K562 (cell line): ENCODE results near the gene GRWD1. TPM values are rescaled to one million over a fixed set of nuclear protein-coding genes. Genes with fewer than 3 reads are reported as not detected.

ENCODE experiments used
- ARID3B ChIP-seq: fragments of 250-450 bp; sonication (Bioruptor Pico); IDR thresholded peaks from 2 replicates; pipeline ENCODE4 v1.4.0; 2020; ENCODE audit warnings: borderline replicate concordance
- BRCA1 ChIP-seq, 2 experiments: fragments of 450-650 bp in 1 of 2; sonication (generic) in 1 of 2; formaldehyde crosslinking in 1 of 2; IDR thresholded peaks; 2 replicates each; pipeline versions ENCODE4 v1.5.0 to v1.6.1; 2017 to 2020; ENCODE audit warnings: mild to moderate bottlenecking in 1 of 2, missing genetic modification reagents in 1 of 2
- CBFA2T2 ChIP-seq: fragments of 450-650 bp; conservative IDR thresholded peaks from 2 replicates; pipeline ENCODE4 v1.6.1; 2017; ENCODE audit warnings: mild to moderate bottlenecking
- CEBPG ChIP-seq, 3 experiments: fragments of 200-800 bp in 1 of 3; sonication (Bioruptor generic) in 1 of 3; sonication (generic) in 1 of 3; formaldehyde crosslinking in 1 of 3; IDR thresholded peaks in 2 of 3; conservative IDR thresholded peaks in 1 of 3; 2 replicates each; pipeline versions ENCODE4 v1.6.1 to v1.8.0; 2016 to 2022; ENCODE audit warnings: missing compliant biosample characterization in 2 of 3, missing genetic modification characterization in 2 of 3, mild to moderate bottlenecking in 1 of 3, missing genetic modification reagents in 1 of 3
- CHD2 ChIP-seq: IDR thresholded peaks from 2 replicates; pipeline ENCODE4 v1.6.1; 2011; ENCODE audit warnings: low read depth, low read length
- CTBP1 ChIP-seq: fragments of 450-650 bp; IDR thresholded peaks from 2 replicates; pipeline ENCODE4 v1.6.1; 2016; ENCODE audit warnings: borderline replicate concordance
- GTF3C2 ChIP-seq: IDR thresholded peaks from 3 replicates; pipeline ENCODE4 v1.6.1; 2011; ENCODE audit warnings: borderline replicate concordance, mild to moderate bottlenecking, moderate library complexity; ENCODE audit not compliant: insufficient read length; ENCODE audit errors: extremely low read depth
- HMBOX1 ChIP-seq: sonication (generic); IDR thresholded peaks from 2 replicates; pipeline ENCODE4 v1.6.1; 2016
- HMGN3 ChIP-seq: IDR thresholded peaks from 2 replicates; pipeline ENCODE4 v1.6.1; 2011; ENCODE audit warnings: borderline replicate concordance, low read depth, mild to moderate bottlenecking, mixed read lengths, low read length; ENCODE audit not compliant: insufficient read length; ENCODE audit errors: extremely low read depth
- KAT2B ChIP-seq: IDR thresholded peaks from one replicate; pipeline ENCODE4 v1.6.1; 2012; ENCODE audit warnings: low read depth, mild to moderate bottlenecking, control low read depth, inconsistent platforms, low read length, moderate library complexity
- KAT8 ChIP-seq: fragments of 450-650 bp; IDR thresholded peaks from 2 replicates; pipeline ENCODE4 v1.6.1; 2016; ENCODE audit warnings: low read depth, mild to moderate bottlenecking
- MLLT1 ChIP-seq, 2 experiments: fragments of 450-650 bp; IDR thresholded peaks; 2 replicates each; pipeline ENCODE4 v1.6.1; 2016
- NFRKB ChIP-seq: fragments of 450-650 bp; IDR thresholded peaks from 2 replicates; pipeline ENCODE4 v1.6.1; 2016; ENCODE audit warnings: low read depth
- SIRT6 ChIP-seq: IDR thresholded peaks from one replicate; pipeline ENCODE4 v1.6.1; 2012; ENCODE audit warnings: low read depth, mild to moderate bottlenecking, control low read depth, inconsistent platforms, low read length, moderate library complexity
- SMAD3 ChIP-seq: fragments of 450-650 bp; formaldehyde crosslinking; conservative IDR thresholded peaks from 2 replicates; pipeline ENCODE4 v1.4.0; 2020; ENCODE audit warnings: mild to moderate bottlenecking
- SPI1 ChIP-seq: IDR thresholded peaks from 2 replicates; pipeline ENCODE4 v1.6.1; 2011; ENCODE audit warnings: low read depth, low read length, control low read depth, borderline replicate concordance
- TARDBP ChIP-seq: fragments of 450-650 bp; IDR thresholded peaks from 2 replicates; pipeline ENCODE4 v1.6.1; 2016
- ZFP30 ChIP-seq: fragments of 250-450 bp; sonication (Bioruptor Pico); IDR thresholded peaks from 2 replicates; pipeline ENCODE4 v1.8.0; 2022; ENCODE audit warnings: moderate library complexity, mild to moderate bottlenecking, inconsistent platforms, borderline replicate concordance
- ZNF175 ChIP-seq: fragments of 200-800 bp; sonication (Bioruptor generic); IDR thresholded peaks from 2 replicates; pipeline ENCODE4 v1.6.1; 2016; ENCODE audit warnings: low read depth, mild to moderate bottlenecking, missing genetic modification characterization, missing compliant biosample characterization
- ZNF561 ChIP-seq: fragments of 450-650 bp; formaldehyde crosslinking; conservative IDR thresholded peaks from 2 replicates; pipeline ENCODE4 v1.4.0; 2020; ENCODE audit warnings: mild to moderate bottlenecking, moderate library complexity
- polyA plus RNA-seq, 8 experiments: library from polyadenylated mRNA; depleted of rRNA in 4 of 8; stranded (reverse) in 5 of 8; unstranded in 3 of 8; fragments of >200 nt; fragmentation: Nextera tagmentation in 2 of 8; fragmentation: Illumina TruSeq in 1 of 8; extraction: Ambion mirVana in 2 of 8; extraction: Trizol in 1 of 8; gene quantifications; 2 replicates each; pipeline versions ENCODE4 v1.2.1 to v1.2.3, GENCODE V29; 2011 to 2014; ENCODE audit warnings: inconsistent platforms in 1 of 8, missing spikeins in 1 of 8
- total RNA-seq, 7 experiments: library from RNA; depleted of rRNA in 6 of 7; stranded (reverse); fragments of >200 nt in 6 of 7; fragmentation: Illumina TruSeq in 2 of 7; extraction: Trizol in 2 of 7; gene quantifications; 2 replicates each; pipeline versions ENCODE4 v1.2.1 to v1.2.3, GENCODE V29; 2011 to 2021; ENCODE audit warnings: low replicate concordance in 1 of 7

The GRWD1 gene
- total and polyA plus RNA-seq, 9 of the 15 experiments (the other 6 are each of a cell fraction or from before 2014, with no cell fraction given) = 1.5 to 87.2 (median 24.5) TPM

- TF ChIP-seq GTF3C2 (no peak), HMGN3 (peak; percentile 70), ARID3B (CRISPR knock-in tag) (no peak), ZFP30 (CRISPR knock-in tag) (no peak), ZNF561 (no peak), CEBPG (CRISPR knock-in tag; IDR thresholded peaks at IDR 0.05) (no peak), CEBPG (tag; conservative IDR thresholded peaks at IDR 0.05 in 1 of 2, IDR thresholded peaks at IDR 0.05 in 1 of 2) (no peak; a peak in 1 of 4 replicates), SPI1 (peak; percentile 18; the same call in 1 of the 2 replicates), SIRT6 (no peak), KAT8 (no peak), CTBP1 (peak; percentile 58; the same call in 1 of the 2 replicates), KAT2B (no peak), MLLT1 (IDR thresholded peaks at IDR 0.05) (no peak), ZNF175 (CRISPR knock-in tag) (no peak), CHD2 (peak; percentile 96), NFRKB (peak; percentile 77), TARDBP (no peak), HMBOX1 (peak; percentile 59), BRCA1 (IDR thresholded peaks at IDR 0.05) (no peak), BRCA1 (CRISPR knock-in tag; IDR thresholded peaks at IDR 0.05) (no peak), SMAD3 (CRISPR knock-in tag) (no peak), CBFA2T2 (no peak)
Measured at GRCh38 chr19:48445606-48446481, at the start of gene GRWD1 (continued).
